ENCODE measurements around the gene LRRC37A3. TPM values are rescaled to one million over a fixed set of nuclear protein-coding genes. Genes with fewer than 3 reads are reported as not detected.
"Not testable (repeated sequence)": the region's sequence is repeated elsewhere in the genome, so short reads cannot be mapped to it uniquely, and the experiment has no call there.

LRRC37A3 gene
- total and polyA plus RNA-seq, 12 donors, result 1.0 to 5.9 (median 3.2) TPM

DNA sequence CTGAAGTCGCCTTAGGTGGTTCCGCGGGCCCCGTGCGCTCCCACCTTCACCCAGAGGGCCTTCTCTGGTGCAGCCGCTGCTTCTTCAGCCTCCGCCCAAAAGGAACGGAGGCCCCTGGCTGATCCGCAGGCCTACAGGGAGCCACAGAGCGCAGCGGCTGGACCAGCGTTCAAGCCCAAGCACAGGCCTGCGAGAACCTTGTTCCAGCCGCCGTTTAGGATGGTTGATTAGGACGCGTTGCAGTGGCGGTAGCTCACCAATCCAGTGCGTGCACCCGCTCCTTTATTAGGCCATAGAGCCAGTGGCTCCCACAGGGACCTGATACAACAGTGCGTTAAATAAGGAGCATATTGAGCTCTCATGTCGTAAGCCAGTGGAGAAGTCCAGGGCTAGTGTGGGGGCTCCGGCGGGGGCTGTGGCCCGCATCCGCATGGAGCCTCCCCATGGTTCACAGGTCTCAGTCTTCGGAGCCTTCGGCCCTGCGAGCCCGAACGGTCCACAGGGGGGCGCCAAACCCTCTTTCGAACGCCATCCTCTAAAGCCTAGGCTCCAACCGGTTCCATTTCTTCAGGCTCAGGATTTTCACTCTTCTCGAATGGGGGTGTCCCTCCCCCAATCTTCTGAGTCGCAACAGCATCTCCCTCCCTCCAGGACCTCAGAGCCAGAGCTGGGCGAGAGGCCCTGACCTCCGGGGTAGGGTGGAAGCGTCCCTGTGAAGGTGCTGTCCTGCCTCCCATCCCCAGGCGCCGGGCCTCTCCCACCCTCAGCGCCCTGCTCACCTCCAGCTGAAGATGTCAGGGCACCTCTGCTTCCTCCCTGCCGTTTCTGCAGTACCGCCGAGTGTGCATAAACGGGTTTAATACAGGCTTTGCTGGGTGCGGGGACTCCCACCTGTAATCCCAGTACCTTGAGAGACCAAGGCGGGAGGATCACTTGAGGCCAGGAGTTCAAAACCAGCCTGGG lies 71.5 kb downstream of the LRRC37A3 start:
- 54 to 55% methylated on average over 44 to 46 of the region's 49 CpGs for WGBS, 2 donors
- intact Hi-C loops (cut with DNase I); H3K27ac ChIP-seq; H3K27me3 ChIP-seq; H3K4me3 ChIP-seq; H3K4me1 ChIP-seq; H3K9me3 ChIP-seq; H3K36me3 ChIP-seq: not testable (repeated sequence)
- ATAC-seq (peak in 6 of 8 donors; percentile 67 to 86 (median 80)), DNase-seq (peak; percentile 59 to 74)
- TF ChIP-seq, protein P1, sequence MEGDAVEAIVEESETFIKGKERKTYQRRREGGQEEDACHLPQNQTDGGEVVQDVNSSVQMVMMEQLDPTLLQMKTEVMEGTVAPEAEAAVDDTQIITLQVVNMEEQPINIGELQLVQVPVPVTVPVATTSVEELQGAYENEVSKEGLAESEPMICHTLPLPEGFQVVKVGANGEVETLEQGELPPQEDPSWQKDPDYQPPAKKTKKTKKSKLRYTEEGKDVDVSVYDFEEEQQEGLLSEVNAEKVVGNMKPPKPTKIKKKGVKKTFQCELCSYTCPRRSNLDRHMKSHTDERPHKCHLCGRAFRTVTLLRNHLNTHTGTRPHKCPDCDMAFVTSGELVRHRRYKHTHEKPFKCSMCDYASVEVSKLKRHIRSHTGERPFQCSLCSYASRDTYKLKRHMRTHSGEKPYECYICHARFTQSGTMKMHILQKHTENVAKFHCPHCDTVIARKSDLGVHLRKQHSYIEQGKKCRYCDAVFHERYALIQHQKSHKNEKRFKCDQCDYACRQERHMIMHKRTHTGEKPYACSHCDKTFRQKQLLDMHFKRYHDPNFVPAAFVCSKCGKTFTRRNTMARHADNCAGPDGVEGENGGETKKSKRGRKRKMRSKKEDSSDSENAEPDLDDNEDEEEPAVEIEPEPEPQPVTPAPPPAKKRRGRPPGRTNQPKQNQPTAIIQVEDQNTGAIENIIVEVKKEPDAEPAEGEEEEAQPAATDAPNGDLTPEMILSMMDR (IDR thresholded peaks at IDR 0.05), result peak; percentile 46 to 69 (median 64)

DNA sequence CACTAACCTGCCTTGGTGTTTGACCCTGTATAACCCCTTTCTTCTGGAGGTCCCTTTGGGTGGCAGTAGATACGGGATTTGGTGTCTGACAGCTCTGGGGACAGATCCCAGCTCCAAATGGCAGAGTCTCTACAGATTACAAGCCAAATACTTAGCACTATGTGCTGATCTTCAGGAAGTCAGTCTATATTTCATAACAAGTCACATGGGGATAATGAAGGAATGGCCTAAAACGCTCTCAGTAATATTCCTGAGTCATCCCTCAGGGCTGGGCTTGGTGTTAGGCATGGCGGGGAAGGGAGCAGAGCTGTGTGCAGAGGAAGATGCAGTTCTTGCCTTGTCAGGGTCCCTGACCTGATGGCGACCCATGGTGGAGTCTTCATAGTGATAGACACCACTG lies 72.4 kb downstream of the LRRC37A3 start:
- H3K27me3 ChIP-seq; H3K4me3 ChIP-seq; H3K9me3 ChIP-seq; H3K36me3 ChIP-seq; DNase-seq; intact Hi-C loops (cut with DNase I); H3K4me1 ChIP-seq: not testable (repeated sequence)
- peak; percentile 51 to 95 (median 73) for ATAC-seq
- peak overlapping the region in 1 of 10 donors; percentile 75 for H3K27ac ChIP-seq
- WGBS, 2 donors, result 60 to 70% methylated on average over 2 to 3 of the region's 4 CpGs

DNA sequence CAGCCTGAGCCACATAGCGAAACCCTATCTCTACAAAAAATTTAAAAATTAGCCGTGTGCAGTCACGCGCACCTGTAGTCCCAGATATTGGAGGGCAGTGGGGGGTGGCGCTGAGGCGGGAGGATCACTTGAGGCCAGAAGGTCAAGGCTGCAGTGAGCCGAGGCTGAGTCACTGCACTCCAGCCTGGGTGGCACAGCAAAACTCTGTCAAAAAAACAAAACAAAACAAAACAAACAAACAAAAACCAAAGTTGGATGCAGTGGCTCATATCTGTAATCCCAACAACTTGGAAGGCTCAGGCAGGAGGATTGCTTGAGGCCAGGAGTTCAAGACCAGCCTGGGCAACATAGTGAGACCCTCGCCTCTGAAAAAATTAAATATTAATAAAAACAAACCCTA lies 75.4 kb downstream of the LRRC37A3 start:
- DNase-seq; H3K9me3 ChIP-seq; H3K27me3 ChIP-seq; H3K4me3 ChIP-seq; ATAC-seq; H3K4me1 ChIP-seq; H3K27ac ChIP-seq; intact Hi-C loops (cut with DNase I); H3K36me3 ChIP-seq: not testable (repeated sequence)
- WGBS, 2 donors, result 88 to 91% methylated on average over 8 of the region's 8 CpGs

DNA sequence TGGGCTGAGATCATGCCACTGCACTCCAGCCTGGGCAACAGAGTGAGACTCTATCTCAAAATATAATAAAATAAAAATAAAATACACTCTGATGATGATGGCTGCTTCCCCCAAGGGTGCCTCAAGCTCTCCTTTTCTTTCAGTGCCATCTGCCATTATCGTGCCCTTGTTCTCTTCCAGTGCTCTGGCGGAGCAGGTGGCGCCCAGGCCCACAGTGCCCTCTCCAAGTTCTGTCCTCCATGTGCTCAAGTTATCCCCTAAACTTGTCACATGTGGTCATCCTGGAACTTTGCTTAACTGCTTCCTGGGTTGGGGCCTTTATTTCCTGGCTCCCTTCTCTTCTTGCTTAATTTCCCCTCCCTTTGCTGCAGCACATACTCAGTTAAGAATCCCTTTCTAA lies 76.4 kb downstream of the LRRC37A3 start:
- H3K27me3 ChIP-seq; H3K36me3 ChIP-seq; H3K4me3 ChIP-seq; H3K9me3 ChIP-seq; H3K4me1 ChIP-seq; intact Hi-C loops (cut with DNase I); DNase-seq; ATAC-seq; H3K27ac ChIP-seq: not testable (repeated sequence)
- WGBS, 2 donors, result 95 to 100% methylated on average over 3 of the region's 3 CpGs

DNA sequence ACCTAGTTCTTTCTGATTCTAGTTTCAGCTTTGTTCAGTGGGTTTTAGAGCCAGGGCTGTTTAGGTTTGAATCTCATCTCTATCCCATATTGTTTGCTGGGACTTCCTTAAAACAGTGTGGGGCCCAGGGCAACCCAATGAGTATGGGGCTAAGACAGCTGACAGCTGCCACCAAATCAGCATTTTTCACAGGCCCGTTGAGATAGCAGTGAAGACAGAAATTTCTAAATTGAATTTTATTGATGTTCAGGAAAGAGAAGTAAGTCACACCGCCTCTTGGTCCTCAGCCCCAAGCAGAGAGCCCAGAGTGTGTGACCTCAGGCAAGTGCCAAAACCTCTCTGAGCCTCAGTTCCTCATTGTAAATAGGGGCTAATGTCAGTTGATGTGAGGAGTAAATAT lies 78.3 kb downstream of the LRRC37A3 start:
- intact Hi-C loops (cut with DNase I); H3K27me3 ChIP-seq; DNase-seq; ATAC-seq; H3K9me3 ChIP-seq; H3K36me3 ChIP-seq; H3K4me3 ChIP-seq: not testable (repeated sequence)
- WGBS, 2 donors, result 68 to 71% methylated on average over 2 of the region's 2 CpGs
- peak overlapping the region in 1 of 10 donors; percentile 26 for H3K27ac ChIP-seq
- H3K4me1 ChIP-seq, result peaks cover 0 to 11% (median 4%) of the 10 kb centered on the region in 9 donors

DNA sequence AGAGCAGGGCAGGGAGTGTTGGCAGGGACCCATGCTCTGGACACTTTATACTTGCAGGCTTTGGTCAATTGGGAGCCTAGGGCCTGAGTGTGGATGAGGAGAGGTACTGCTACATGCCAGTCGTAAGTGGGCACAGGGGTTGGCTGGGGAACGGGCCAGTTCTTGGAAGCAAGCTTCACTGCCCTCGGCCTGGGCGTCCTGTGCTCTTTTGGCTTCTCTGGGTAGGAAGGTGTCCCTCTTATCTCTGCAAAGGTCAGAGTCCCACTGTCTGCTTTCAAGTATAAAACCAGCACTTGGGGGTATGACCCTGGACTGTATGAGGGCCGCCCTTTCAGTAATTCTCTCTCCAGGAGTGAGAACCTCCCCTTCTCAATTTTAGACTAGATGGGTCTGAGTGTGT lies 80.8 kb downstream of the LRRC37A3 start:
- intact Hi-C loops (cut with DNase I); H3K27ac ChIP-seq; H3K36me3 ChIP-seq; H3K27me3 ChIP-seq; H3K9me3 ChIP-seq; ATAC-seq; DNase-seq; H3K4me3 ChIP-seq: not testable (repeated sequence)
- peaks cover 0 to 26% (median 4%) of the 10 kb centered on the region in 9 donors for H3K4me1 ChIP-seq
- 86 to 94% methylated on average over 5 of the region's 5 CpGs for WGBS, 2 donors

DNA sequence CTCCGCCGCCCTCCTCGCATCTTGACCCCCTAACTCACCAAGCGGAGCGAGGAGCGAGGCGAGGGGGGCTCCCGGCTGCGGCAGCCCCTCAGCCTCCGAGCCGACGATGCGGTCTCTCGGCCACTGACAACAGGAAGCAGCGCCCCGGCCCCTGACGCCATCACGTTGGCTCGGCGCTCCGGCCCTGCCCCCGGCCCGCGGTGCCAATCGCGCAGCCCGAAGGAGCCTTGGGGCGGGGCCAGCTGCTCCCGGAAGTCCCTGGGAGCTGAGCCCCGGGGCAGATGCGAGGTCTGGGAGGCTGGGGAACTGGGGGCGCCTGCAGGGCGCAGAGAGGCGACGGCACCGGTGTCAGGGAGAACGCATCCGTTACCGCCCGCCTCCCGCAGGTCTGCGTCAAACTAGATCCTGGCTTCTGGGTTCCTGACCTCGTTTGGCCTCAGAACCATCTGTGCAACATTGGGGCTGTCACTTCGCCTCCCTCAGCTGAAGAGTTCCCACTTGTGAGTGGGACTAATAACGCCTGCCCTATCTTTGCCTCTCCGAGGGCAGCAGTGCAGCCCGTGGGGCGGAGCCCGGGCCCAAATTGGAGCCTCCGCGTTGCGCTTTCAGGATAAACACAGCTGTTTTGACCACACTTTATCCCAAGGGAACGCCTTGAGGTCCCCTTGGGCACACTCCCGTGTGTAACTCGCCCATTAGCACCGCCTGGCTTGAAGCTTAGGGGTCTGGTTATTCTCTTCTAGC lies 82.1 kb downstream of the LRRC37A3 start:
- 0 to 1% methylated on average over 49 to 50 of the region's 56 CpGs for WGBS, 2 donors
- intact Hi-C loops (cut with DNase I); H3K27me3 ChIP-seq; H3K36me3 ChIP-seq; H3K9me3 ChIP-seq: not testable (repeated sequence)
- peak; percentile 84 to 90 for DNase-seq
- peak; percentile 96 to 99 (median 98) for ATAC-seq
- peaks cover 0 to 26% (median 4%) of the 10 kb centered on the region in 9 donors for H3K4me1 ChIP-seq
- H3K27ac ChIP-seq, result peak overlapping the region; percentile 18 to 92 (median 87)
- H3K4me3 ChIP-seq, result peak overlapping the region; percentile 47 to 81 (median 74)

DNA sequence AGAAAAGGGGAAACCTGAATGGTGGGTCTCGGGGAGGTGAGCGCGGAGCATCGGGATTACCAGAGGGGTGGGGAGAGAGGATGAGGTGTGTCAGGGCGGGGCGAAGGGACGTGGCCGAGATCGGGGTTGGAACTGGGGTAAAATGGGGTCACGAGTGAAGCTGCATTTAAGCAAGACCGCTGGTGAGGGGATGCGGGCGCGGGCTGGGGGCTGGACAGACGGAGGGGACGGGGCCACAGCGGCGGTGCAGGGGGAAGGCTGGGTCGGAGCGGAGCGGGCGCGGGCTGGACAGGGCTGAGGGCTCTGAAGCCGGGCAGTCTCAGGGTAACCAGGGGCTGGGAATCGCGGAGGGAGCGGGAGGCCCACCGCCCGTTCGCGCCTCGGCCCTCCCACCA lies 82.7 kb downstream of the LRRC37A3 start:
- WGBS, 2 donors, result 1 to 3% methylated on average over 20 to 28 of the region's 32 CpGs

DNA sequence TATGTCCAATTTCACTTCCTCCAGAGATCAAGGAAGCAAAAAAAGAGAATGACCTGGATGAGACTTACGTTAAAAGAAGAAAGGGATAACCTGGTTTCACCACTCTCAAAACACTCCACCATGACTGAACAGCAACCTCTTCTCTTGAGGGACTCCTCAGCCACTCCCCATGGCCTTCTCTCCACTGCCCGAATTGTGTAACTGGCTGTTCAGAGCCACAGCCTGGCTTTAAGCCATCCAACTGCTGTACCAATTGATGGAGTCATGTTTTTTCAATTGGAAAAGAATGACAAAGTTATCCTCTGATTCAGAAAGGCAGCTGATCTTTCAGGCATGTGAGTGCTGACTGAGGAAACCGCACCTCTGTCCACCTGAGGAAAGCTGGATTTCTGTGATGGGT lies 85.2 kb downstream of the LRRC37A3 start:
- Histone ChIP-seq H3K27ac (peak overlapping the region in 2 of 10 donors; percentile 7 to 12), H3K4me1 (peaks cover 0 to 31% (median 14%) of the 10 kb centered on the region in 9 donors)
- H3K36me3 ChIP-seq; H3K27me3 ChIP-seq; H3K9me3 ChIP-seq; intact Hi-C loops (cut with DNase I); DNase-seq; H3K4me3 ChIP-seq: not testable (repeated sequence)
- peak in 1 of 8 donors; percentile 13 for ATAC-seq
- WGBS, 2 donors, result 62 to 66% methylated on average over 3 of the region's 3 CpGs

More for the DNA sequence above, 82.7 kb downstream of the LRRC37A3 start:
- H3K36me3 ChIP-seq; DNase-seq; intact Hi-C loops (cut with DNase I); H3K9me3 ChIP-seq; H3K27me3 ChIP-seq: not testable (repeated sequence)
- peak; percentile 35 to 73 (median 48) for ATAC-seq
- H3K4me1 ChIP-seq, result peaks cover 0 to 26% (median 4%) of the 10 kb centered on the region in 9 donors
- H3K4me3 ChIP-seq, result peak overlapping the region; percentile 47 to 81 (median 74)
- peak overlapping the region in 9 of 10 donors; percentile 84 to 92 (median 87) for H3K27ac ChIP-seq

DNA sequence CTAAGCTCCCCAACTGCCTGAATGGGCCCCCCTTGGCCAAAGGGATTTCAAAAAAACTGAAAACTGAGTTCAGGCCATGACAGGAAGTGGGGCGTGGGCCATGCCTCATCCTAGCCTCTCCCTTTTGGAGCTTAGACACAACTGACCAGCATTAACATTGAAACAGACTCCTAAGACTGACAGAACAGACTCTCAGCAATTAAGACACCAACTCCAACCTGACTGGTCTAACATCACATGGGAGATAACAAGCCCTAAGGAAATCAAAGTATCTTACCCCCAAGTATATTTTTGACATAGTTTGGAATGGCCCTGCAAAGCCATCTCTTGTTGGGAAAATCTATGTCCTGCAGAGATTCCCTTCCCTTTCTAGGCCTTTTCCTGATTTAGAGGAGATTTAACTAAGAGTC lies 88.6 kb downstream of the LRRC37A3 start:
- 73 to 88% methylated on average over 1 of the region's 1 CpG for WGBS, 2 donors
- intact Hi-C loops (cut with DNase I); H3K4me3 ChIP-seq; DNase-seq; H3K27me3 ChIP-seq; H3K9me3 ChIP-seq: not testable (repeated sequence)
- ATAC-seq, result peak in 5 of 8 donors; percentile 11 to 52 (median 26)
- Histone ChIP-seq H3K36me3 (peaks cover 0 to 15% (median 0%) of the 10 kb centered on the region in 9 donors), H3K4me1 (peaks cover 0 to 23% (median 9%) of the 10 kb centered on the region in 9 donors), H3K27ac (peak overlapping the region in 5 of 10 donors; percentile 4 to 55 (median 40))

All from heart right ventricle (tissue), 16 donors.